Measurements from ENCODE around the gene MYCBPAP.
"Not testable (repeated sequence)": the region's sequence is repeated elsewhere in the genome, so short reads cannot be mapped to it uniquely, and the experiment has no call there.

MYCBPAP gene

DNA sequence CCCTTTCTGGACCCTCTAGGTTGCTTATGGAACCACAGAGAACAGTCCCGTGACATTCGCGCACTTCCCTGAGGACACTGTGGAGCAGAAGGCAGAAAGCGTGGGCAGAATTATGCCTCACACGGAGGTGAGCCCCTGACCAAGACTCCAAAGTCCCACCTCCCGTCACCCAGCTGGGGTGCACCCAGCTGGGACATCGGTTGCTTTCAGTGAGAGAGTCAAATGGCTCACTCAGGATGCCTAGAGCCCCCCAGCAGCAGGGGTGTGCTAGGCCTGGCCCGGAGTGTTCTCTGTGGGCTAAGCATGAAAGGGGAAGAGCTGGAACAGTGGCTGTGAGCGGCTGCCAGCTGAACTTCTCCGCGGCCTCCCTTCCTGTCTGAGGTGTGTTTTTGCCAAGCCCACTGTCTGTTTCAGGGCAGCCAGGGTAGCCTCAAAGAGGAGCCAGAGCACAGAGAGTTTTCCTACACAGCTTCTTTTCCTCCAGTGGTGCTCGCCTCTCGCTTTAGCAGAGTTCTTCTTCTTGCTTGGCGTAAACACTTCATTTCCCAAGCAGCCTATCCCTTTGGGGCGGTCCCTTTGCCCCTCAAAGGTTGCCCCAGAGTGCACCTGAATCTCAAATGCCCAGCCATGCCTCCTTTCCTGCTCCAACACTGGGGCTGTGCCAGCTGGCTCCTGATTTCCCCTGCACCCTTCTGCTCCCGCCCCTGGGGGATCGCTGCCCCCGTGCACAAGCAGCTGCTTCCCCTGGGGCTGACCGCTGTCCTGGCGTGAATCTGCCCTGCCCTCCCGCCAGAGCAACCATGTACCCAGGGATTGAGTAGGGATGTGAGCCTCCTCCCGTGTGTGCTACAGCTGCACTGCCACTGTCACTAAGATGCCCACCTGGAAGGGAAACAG lies 37.0 kb upstream of the MYCBPAP start:
- DNase-seq (ENCODE audit: low read depth, low spot score) = no peak

DNA sequence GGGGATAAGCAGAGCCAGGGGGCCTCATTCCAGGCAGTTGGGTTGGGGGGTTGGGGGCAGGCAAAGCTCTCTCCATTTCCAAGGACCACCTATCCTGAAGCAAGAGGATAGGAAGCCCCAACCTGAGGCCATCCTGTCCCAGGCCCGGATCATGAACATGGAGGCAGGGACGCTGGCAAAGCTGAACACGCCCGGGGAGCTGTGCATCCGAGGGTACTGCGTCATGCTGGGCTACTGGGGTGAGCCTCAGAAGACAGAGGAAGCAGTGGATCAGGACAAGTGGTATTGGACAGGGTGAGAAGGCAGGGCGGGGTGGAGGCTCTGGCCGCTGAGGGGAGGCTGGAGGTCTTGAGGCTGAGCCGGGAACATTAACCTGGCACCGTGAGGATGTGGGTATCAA lies 36.0 kb upstream of the MYCBPAP start:
- no peak for DNase-seq (ENCODE audit: low read depth, low spot score)

DNA sequence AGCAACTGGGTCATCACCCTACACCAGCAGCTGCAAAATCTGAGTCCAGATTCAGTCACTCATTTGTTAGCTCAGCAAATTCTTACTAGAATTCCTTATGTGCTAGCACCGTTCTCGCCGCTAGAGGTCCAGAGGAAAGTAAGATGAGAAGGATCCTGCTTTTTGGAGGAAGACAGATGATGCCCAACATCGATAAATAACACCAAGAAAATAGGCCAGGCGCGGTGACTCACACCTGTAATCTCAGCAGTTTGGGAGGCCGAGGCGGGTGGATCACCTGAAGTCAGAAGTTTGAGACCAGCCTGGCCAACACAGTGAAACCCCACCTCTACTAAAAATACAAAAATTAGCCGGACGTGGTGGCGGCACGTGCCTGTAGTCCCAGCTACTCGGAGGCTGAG lies 35.5 kb upstream of the MYCBPAP start:
- DNase-seq (ENCODE audit: low read depth, low spot score) = not testable (repeated sequence)

DNA sequence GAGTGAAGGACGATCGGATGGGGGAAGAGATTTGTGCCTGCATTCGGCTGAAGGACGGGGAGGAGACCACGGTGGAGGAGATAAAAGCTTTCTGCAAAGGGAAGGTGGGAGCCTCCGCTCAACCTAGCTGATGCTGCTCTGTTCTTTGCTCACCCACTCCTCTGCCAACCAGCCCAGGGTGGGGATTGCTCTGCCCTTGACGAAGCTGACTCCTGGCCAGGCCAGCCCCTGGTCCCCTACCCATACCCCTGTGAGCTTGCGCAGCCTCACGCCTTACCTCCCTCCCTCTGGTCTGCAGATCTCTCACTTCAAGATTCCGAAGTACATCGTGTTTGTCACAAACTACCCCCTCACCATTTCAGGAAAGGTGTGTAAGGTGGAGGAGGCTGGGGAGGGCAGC lies 34.3 kb upstream of the MYCBPAP start:
- no peak for DNase-seq (ENCODE audit: low read depth, low spot score)

DNA sequence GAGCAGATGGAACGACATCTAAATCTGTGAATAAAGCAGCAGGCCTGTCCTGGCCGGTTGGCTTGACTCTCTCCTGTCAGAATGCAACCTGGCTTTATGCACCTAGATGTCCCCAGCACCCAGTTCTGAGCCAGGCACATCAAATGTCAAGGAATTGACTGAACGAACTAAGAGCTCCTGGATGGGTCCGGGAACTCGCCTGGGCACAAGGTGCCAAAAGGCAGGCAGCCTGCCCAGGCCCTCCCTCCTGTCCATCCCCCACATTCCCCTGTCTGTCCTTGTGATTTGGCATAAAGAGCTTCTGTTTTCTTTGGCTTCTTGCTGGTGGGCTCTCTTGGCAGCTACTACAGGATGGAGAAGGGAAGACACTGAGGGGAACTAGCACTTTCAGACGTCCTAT lies 33.7 kb upstream of the MYCBPAP start:
- no peak for DNase-seq (ENCODE audit: low read depth, low spot score)

DNA sequence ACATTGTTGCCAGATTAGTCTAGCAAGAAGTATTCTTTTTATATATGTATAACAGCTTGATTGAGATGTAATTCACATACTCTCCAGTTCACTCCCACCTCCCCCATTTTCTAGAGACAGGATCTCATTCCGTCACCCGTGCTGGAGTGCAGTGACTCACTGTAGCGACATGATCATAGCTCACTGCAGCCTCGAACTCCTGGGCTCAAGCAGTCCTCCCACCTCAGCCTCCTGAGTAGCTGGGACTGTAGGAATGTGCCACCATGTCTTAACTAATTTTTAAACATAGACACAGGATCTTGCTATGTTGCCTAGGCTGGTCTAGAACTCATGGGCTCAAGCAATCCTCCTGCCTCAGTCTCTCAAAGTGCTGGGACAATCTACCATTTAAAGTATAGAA lies 32.9 kb upstream of the MYCBPAP start:
- no peak for DNase-seq (ENCODE audit: low read depth, low spot score)

DNA sequence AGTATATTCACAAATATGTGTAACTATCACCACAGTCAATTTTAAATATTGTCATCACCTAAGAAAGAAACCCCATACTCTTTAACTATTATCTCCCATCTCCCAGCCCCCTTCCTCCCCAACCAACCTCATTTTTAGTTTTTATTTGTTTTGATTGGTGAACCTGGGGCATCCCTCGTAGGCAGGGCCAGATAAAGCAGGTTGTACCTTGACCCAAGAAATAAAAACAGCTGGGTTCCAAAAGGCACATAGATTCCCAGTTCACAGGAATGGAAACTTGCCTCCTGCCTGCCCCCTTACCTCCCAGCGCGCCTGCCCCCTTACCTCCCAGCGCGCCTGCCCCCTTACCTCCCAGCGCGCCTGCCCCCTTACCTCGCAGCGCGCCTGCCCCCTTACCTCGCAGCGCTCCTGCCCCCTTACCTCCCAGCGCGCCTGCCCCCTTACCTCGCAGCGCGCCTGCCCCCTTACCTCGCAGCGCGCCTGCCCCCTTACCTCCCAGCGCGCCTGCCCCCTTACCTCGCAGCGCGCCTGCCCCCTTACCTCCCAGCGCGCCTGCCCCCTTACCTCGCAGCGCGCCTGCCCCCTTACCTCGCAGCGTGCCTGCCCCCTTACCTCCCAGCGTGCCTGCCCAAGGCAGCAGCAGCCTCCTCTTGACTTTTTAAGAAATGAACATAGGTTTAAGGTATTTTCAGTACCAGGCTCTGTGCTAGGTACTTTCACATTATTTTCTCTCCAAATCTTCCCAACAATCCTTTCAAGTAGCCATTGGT lies 32.3 kb upstream of the MYCBPAP start:
- DNase-seq (ENCODE audit: low read depth, low spot score) = not testable (repeated sequence)

DNA sequence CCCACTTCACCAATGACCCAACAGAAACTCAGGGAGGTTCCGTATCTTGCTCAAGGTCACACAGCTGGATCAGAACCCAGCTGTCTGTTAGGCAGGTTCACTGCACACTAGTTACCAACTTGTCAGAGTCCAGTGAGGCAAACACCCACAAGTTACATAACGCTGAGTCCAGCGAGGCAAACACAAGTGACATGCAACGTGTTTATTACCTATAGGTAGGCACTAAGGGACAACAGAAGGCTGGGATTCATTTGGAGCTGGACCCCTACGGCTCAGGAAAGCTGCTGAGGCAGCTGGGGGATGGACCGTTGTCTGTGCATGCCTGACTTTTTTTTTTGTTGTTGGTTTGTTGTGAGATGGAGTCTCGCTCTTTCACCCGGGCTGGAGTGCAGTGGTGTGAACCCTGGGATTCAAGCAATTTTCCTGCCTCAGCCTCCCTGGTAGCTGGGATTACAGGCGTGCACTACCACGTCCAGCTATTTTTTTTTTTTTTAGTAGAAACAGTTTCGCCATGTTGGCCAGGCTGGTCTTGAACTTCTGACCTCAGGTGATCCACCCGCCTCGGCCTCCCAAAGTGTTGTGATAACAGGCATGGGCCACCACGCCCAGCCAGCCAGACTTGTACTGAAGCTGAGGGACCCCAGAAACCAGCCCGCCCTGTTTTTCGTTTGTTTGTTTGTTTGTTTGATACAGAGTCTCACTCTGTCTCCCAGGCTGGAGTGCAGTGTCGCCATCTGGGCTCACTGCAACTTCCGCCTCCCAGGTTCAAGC lies 31.5 kb upstream of the MYCBPAP start:
- no peak for DNase-seq (ENCODE audit: low read depth, low spot score)

DNA sequence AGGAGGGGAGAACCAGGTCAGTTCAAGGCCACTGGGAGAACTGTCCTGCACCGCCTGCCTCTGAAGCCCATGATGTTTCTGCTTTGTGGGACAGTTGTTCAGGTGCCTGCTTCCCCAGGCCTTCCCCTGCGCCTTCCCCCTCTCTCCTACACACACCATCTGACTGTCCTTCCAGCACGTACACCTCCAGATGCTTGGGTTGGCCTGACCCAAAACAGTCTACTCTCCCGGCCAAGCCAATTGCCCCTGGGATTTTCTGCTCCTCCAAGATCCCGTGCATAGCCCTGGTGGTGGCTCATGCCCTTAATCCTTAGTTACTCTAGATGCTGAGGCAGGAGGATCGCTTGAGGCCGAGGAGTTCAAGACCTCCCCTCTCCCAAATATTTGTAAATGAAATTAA lies 30.3 kb upstream of the MYCBPAP start:
- DNase-seq (ENCODE audit: low read depth, low spot score) = no peak

DNA sequence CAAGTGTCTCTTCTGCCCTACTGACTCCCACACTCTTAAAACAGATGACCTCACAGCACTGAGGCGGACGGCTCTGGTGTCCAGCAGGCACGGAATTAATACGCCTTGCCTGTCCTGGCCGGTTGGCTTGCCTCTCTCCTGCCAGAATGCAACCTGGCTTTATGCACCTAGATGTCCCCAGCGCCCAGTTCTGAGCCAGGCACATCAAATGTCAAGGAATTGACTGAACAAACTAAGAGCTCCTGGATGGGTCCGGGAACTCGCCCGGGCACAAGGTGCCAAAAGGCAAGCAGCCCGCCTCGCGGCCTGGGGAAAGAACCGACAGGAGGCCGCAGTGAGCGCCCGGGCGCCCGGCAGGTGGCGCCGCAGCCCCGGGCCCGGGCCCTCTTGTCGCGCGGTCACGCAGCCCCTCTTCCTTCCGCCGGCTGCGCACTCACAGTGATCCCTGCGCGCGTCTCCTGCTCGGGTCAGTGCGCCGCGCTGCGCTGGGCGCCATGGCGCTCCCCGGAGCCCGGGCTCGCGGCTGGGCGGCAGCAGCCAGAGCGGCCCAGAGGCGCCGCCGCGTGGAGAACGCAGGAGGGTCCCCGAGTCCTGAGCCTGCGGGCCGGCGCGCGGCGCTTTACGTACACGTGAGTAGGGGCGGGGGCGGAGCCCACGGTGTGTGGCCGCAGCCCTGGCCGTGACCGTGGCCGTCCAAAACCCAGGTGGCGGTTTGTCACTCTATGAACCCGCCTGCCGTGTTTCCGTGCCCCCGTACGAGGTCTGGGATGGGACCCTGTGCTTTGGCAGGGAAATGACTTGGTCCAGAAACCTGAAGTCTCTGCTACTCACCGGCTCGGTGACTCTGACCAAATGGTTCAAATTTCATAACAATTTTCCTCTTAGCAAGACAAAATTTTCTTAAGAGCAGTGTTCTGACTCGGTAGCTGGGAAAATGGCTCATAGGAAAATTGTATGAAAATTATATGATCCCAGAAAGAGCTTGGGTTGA lies 29.6 kb upstream of the MYCBPAP start, which contains the start of gene RSAD1:
RSAD1 (plus strand) TSS at position 470 of the 991 bp plus-strand sequence; CDS start at position 495, 25 bp downstream.
- peak; percentile 29 for DNase-seq (ENCODE audit: low read depth, low spot score)

DNA sequence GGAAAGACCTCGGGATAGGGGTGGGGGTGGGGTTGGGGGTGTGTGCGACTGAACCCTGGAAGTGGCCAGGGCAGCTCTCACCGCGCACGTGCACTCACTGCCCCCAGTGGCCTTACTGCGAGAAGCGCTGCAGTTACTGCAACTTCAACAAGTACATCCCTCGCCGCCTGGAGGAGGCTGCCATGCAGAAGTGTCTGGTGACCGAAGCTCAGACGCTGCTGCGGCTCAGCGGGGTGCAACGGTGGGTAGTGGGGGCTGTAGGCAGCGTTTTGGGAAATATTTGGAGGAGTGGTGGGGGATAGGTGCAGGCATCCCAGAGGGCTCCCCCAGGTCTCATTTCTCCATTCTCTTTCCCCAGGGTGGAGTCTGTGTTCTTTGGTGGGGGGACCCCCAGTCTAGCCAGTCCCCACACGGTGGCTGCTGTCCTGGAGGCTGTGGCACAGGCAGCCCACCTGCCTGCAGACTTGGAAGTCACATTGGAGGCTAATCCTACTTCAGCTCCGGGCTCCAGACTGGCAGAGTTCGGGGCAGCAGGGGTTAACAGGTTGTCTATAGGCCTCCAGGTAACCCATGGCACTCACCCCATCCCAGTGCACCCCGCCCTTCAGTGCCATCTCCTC lies 28.6 kb upstream of the MYCBPAP start:
- DNase-seq (ENCODE audit: low read depth, low spot score) = no peak

DNA sequence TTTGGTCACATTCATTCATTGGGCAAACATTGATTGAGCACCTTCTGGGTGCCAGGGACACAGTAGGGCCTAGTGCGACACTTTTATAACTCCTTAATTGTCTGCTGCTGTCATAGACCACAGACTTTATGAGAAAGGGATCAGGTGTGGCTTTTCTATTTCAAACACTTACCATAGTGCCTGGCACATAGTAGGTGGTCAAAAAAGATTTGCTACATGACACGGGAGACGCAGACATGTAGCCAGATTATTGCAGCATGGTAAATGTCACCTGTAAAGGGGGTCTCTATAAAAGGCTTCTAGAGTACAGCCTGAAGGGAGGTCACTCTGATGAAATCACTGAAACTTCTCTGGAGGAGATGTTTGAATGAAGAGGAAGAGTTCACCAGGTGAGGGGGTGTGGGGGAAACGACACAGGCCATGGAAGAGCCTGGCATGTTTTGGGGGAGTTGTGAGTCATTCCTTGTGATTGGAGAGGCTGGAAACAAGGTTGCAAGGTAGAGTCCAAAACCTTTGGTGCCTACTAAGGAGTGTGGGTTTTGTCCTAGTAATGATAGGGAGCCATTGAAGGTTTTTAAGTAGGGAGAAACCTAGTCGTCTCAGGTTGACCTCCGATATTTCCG lies 28.0 kb upstream of the MYCBPAP start:
- no peak for DNase-seq (ENCODE audit: low read depth, low spot score)

DNA sequence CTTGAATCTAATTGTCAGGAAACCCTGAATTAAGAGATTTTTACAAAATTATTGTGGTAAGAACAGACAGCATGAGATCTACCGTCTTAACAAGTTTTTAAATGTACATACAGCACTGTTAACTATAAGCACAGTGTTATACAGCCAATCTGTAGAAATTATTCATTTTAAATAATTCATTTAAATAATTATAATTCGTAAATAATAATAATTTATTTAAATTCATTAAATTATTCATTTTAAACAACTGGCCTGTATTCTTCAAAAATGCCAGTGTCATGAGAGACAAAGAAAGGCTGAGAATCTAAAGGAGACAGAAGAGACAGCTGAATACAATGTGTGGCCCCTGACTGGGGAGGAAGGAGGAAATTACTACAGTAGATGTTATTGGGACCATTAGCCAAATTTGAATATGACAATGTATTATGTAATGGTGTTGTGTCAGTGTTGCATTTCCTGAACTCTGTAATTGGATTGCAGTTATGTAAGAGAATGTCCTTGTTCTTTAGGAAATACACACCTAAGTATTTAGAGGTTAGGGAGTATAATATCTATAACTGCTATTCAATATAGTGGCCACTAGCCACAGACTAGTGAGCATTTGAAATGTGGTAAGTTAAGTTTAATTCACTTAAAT lies 27.3 kb upstream of the MYCBPAP start:
- DNase-seq (ENCODE audit: low read depth, low spot score) = no peak

DNA sequence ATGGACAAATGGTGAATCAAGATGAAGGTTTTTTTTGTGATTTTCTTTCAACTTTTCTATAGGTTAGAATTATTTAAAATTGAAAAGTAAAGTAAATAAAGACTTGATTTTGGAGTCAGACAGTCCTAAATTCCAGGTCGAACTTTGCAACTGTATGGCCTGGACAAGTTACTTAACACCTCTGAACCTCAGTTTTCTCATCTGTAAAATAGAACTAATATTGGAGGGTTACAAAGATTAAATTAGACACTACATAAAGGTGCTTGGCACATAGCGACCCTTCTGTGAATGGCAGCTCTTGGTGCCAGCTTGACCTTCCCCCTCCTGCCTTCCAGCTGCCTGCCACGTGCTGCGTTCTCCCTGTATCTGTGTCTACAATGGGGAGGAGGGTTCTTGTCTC lies 26.6 kb upstream of the MYCBPAP start:
- no peak for DNase-seq (ENCODE audit: low read depth, low spot score)

DNA sequence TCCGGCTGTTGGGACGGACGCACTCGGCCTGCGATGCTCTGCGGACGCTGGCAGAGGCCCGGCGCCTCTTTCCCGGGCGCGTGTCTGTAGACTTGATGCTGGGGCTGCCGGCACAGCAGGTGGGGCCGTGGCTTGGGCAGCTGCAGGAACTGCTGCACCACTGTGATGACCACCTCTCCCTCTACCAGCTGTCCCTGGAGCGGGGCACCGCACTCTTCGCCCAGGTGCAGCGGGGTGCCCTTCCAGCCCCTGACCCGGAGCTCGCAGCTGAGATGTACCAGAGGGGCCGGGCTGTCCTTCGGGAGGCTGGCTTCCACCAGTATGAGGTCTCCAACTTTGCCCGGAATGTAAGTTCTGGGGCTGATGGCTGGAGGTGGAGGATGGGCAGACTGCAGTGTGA lies 26.1 kb upstream of the MYCBPAP start:
- no peak for DNase-seq (ENCODE audit: low read depth, low spot score)

DNA sequence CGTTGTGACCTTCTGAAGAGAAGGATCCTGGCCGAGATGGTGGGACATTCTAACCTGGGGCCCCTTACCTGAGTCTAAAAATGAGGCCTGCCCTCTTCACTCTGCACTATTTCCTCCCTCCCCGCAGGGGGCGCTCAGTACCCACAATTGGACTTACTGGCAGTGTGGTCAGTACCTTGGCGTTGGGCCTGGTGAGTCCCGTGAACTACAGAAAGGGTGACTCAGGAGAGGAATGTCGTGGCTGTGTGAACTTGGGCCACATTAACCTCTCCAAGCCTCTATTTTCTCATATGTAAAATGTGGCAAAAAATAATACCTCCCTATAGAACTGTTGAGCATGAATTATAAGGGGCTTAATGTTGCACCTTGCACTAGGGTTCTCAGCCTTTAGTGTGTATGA lies 25.7 kb upstream of the MYCBPAP start:
- peak; percentile 84 for DNase-seq (ENCODE audit: low read depth, low spot score)

DNA sequence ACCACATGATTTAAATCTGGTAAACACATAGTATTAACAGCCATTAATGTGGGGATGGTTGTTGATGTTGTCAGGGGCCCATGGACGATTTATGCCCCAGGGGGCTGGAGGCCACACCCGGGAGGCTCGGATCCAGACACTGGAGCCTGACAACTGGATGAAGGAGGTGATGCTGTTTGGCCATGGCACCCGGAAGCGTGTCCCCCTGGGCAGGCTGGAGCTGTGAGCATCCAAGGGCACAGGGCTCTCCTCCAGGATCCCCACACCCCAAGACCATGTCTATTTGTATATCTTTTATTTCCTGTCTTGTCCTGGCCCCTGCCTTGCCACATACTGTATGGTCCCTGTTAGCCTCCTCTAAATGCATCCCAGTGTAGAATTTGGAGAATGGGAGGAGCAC lies 25.0 kb upstream of the MYCBPAP start:
- DNase-seq (ENCODE audit: low read depth, low spot score) = no peak

DNA sequence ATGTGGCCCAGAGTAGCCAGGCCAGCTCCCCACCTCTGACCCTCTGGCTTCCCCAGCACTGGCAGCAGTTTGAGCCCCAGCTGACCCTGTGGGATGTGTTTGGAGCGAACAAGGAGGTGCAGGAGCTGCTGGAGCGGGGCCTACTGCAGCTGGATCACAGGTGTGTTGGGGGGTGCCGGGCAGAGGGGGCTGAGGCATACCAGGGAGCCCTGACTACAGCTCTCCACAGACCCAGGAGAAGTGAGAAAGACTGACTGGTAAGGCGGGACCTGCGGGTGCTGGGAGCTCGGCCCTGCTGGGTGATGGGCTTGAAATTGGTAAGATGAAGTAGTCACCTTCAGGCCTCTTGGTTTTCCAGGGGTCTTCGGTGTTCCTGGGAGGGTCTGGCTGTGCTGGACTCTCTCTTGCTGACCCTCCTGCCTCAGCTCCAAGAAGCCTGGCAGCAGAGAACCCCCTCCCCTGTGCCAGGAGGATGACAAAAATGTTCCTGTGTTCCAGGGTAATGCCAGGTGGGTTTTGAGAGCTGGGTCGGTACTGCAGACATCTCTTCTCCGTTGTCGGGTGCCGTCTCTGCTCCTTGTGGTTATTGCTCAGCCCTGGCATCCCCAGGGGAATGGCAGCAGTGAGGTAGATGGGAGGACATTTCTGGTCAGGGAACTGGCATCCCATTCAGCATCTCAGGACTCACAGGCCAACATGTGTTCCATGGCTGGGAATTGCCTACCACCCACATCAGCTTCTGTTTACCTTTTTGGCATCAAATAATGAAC lies 23.7 kb upstream of the MYCBPAP start:
- DNase-seq (ENCODE audit: low read depth, low spot score) = no peak

All from smooth muscle cell of the brain vasculature (primary cell).